Large intestine (tissue), 3 donors: ENCODE measurements around the gene FAM185A. TPM values are rescaled to one million over a fixed set of nuclear protein-coding genes. Genes with fewer than 3 reads are reported as not detected.

ENCODE experiments used
- DNase-seq, 2 donors: peaks; one replicate each; pipeline versions ENCODE4 v3.0.0 to v3.0.0-alpha.2; 2013
- H3K27ac ChIP-seq: one replicate; pipeline ENCODE4 v1.5.1; 2013; ENCODE audit warnings: low read length
- H3K27me3 ChIP-seq: 2 replicates; pipeline ENCODE4 v1.6.1; 2013; ENCODE audit warnings: low read length; ENCODE audit not compliant: control insufficient read depth, insufficient read depth
- H3K36me3 ChIP-seq: 2 replicates; pipeline ENCODE4 v1.6.1; 2013; ENCODE audit warnings: low read length; ENCODE audit not compliant: control insufficient read depth, insufficient read depth
- H3K4me1 ChIP-seq: one replicate; pipeline ENCODE4 v1.6.1; 2013; ENCODE audit warnings: low read length; ENCODE audit not compliant: control insufficient read depth, insufficient read depth
- H3K4me3 ChIP-seq: one replicate; pipeline ENCODE4 v1.5.1; 2013; ENCODE audit warnings: low read length
- H3K9me3 ChIP-seq: one replicate; pipeline ENCODE4 v1.6.1; 2013; ENCODE audit warnings: mild to moderate bottlenecking, low read depth, low read length, moderate library complexity; ENCODE audit not compliant: control insufficient read depth
- WGBS: methylation state at CpG from one replicate; pipeline ENCODE4 v1.1.5; 2013; ENCODE audit warnings: low lambda C conversion rate; ENCODE audit not compliant: insufficient coverage; 5-methylcytosine and 5-hydroxymethylcytosine counted together
- polyA plus RNA-seq: library from polyadenylated mRNA; unstranded; fragments of 120-200 nt; gene quantifications from one replicate; pipeline ENCODE4 v1.2.1, GENCODE V29; 2013

Gene FAM185A
- polyA plus RNA-seq, 1 donor = 7.4 TPM

DNA sequence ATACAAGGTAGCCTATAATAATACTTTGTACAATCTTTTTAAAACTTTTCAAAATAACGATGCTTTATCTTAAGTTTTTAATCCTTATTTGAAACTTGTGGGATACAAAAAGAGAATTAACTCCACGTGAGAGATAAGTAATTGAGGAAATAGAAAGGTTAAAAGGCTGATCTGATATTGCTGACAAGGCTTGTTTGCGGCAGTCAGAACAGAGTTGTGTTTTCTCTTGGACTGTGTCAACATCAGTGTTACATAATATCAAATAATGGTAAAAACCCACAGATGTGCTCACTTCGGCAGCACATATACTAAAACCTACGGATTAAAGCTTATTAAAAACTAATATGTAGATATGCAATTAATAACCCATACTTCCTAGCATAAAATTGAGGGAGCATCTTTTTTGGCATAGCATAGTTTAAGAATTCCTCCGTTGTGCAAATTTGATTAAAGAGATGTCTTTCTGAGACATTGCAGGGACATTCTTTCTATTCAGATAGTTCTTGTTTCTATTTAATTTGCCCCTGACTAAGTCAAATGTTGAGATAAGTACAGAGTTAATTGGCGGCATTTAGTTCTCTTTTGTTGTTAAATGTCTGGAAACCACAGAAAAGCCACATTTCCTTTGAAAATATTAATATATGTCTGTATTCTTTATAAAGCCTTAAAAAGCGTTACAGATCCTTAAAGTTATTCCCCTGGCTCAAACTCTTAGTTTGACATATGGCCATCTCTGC, 63.3 kb downstream of the FAM185A start:
- H3K4me3 ChIP-seq = no peak overlapping the region
- H3K27me3 ChIP-seq = no peaks in the 10 kb centered on the region
- no peaks in the 10 kb centered on the region for H3K4me1 ChIP-seq
- peak in 1 of 2 donors; percentile 11 for DNase-seq
- whole genome bisulfite sequencing = 73% methylated on average over 3 of the region's 8 CpGs
- H3K27ac ChIP-seq = no peak overlapping the region
- no peaks in the 10 kb centered on the region for H3K9me3 ChIP-seq
- peaks cover 10% of the 10 kb centered on the region for H3K36me3 ChIP-seq

DNA sequence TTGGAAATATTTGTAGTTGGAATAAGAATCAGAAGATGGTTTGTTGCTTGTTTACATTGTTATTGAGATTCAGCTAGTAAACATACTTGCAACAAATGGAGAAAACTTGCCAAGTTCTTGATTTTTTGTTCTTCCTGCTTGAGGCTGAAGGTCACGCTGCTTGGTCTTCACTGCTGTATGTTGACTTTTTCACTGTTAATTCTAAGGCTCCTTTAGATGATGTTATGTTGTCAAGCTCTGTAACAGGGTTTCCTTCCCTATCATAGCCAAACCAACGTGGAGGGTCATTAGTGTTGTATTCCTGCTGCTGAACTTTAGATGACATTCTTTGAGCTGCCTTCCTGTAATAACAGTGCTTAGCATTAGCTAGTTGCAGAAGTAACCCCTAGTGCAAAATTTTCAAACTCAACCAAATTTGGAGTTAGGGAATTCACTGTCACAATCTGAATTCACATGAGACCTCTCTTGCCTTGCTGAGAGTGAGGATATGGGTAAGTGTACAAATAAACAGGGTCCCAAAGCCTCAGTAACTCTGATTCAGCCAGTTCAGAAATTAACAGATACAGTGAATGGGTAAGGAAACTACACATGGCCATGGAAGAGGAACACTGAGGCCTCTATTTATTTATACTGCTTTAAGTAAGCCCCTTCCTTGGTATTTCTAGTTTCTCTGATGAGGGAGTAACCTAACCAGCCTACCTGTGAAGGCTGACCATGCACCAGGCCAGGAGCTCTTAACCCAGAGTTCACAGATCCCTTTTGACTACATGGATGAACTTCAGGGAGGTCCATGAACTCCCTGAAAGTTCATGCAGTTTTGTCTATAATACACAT, 64.6 kb downstream of the FAM185A start:
- H3K9me3 ChIP-seq = no peaks in the 10 kb centered on the region
- no peak for DNase-seq
- H3K27ac ChIP-seq = no peak overlapping the region
- no peaks in the 10 kb centered on the region for H3K27me3 ChIP-seq
- no CpG with 5 or more reads among the region's 2 CpGs for WGBS
- peaks cover 10% of the 10 kb centered on the region for H3K36me3 ChIP-seq
- H3K4me1 ChIP-seq = no peaks in the 10 kb centered on the region
- H3K4me3 ChIP-seq = no peak overlapping the region

DNA sequence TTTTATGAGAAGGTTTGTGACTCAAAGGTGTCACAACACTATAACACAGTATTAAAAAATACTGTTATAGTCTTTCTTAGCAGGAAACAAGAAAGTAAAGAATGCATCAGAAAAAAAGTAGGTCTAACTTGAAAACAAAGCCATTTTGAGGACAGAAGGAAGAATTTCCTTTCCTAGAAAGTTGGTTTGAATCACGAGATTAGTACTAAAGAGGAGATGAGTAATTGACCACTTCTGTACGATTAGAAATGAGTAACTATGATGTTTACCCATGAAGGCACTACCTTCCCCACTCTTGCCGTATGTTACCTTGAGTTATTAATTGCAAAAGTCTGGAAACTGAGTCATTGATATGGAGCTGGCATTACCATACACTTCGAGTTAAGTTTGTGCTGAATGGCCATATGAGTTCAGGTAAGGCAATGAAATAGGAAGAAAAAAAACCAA, 65.2 kb downstream of the FAM185A start:
- H3K36me3 ChIP-seq = peaks cover 6% of the 10 kb centered on the region
- no peak for DNase-seq
- no peaks in the 10 kb centered on the region for H3K4me1 ChIP-seq
- H3K27ac ChIP-seq = no peak overlapping the region
- H3K4me3 ChIP-seq = no peak overlapping the region
- no peaks in the 10 kb centered on the region for H3K9me3 ChIP-seq
- 90% methylated on average over 2 of the region's 4 CpGs for WGBS
- H3K27me3 ChIP-seq = no peaks in the 10 kb centered on the region

DNA sequence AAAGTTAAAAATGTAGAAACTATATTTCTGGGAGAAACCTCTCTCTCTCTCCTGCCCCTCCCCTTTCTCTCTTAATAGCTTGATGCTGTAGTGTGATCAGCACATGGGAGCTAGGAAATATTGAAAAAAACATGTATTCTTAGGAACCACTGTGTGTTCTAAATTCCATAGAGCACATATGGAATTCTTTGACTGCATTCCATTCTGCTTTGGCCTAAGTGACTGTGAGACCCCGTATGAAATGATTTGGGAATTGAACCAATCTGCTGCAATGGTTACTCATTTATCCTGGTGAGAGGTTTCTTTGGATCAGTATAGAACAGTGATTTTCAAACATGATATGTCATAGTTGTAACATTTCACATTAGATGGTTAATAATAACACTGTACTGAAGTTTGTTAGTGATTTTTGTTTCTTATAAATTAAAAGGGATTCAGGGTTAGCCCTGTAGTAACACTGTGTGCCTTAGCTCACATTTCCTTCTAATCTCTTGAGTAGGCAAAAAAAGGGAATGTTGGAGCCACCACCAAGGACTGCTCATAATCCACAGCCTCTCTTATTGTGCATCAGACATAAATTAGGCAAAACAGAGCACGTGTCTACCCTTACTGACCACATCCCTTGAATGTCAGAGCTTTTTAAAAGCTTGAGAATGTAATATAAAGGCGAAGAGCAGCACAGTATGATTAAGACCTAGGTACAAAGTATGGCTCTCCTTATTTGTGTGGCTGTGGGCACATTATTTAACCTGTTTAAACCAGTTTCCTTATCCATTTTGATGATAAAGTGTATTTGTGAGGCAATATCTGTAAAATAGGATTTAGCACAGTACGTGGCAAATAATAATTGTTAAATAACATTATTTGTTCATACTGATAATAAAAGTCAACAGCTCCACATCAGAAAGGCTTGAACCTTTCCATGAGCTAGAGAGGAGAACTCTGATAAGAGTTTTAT, 69.1 kb downstream of the FAM185A start:
- H3K9me3 ChIP-seq = no peaks in the 10 kb centered on the region
- no peaks in the 10 kb centered on the region for H3K4me1 ChIP-seq
- no peak overlapping the region for H3K27ac ChIP-seq
- H3K27me3 ChIP-seq = no peaks in the 10 kb centered on the region
- H3K36me3 ChIP-seq = peaks cover 10% of the 10 kb centered on the region
- no peak overlapping the region for H3K4me3 ChIP-seq
- DNase-seq = no peak
- 20% methylated on average over 1 of the region's 4 CpGs for WGBS

DNA sequence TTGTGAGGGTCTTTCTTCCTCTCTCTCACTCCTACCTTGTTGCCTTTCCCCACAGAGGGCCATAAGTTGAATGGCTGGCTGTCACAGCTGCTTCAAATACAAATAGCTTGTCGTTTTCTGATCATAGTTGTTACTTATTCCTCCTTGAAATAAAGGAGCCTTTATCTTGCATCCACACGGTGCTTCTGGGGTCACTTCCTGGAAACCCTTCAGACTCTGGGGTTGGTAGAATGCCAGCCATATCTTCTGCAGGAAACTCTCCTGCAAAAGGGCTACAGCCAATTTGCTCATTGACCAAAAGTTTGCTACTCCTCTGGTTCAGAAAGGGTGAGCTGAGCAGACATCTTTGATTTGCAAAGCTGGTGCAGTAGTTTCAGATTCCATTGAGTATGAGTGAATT, 70.4 kb downstream of the FAM185A start:
- H3K4me1 ChIP-seq = no peaks in the 10 kb centered on the region
- DNase-seq = no peak
- no peak overlapping the region for H3K4me3 ChIP-seq
- H3K27me3 ChIP-seq = no peaks in the 10 kb centered on the region
- H3K36me3 ChIP-seq = peaks cover 5% of the 10 kb centered on the region
- no peak overlapping the region for H3K27ac ChIP-seq
- no peaks in the 10 kb centered on the region for H3K9me3 ChIP-seq
- no CpG with 5 or more reads among the region's 2 CpGs for WGBS

DNA sequence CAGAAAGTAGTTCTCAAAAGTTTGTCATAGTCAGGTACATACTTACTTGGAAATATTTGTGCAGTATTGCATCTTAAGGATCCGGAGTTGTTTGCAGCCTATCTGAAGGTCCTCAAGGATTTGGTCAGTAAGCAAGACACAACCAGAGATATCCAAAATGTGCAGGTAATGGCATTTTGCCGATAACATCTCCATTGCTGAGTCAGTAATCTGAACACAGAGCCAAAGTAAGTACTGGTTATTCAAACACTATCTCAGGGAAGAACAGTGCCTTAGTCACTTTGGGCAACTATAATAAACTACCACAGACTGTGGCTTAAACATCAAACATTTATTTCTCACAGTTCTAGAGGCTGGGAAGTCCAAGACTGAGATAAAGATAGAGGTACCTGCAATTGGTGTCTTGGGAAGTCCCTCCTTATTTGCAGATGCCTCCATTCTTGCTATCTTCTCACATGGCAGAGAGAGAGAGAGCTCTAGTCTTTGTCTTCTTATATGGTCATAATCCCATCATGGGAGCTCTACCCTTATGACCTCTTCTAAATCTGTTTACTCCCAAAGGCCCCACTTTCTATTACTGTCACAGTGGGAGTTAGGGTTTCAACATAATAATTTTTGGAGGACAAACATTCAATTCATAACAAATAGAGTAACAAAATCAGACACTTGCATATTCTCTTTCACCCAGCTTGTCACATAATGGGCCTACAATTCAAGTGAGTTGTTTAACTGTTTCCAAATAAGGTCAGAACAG, 73.4 kb downstream of the FAM185A start:
- DNase-seq = no peak
- no peaks in the 10 kb centered on the region for H3K4me1 ChIP-seq
- H3K4me3 ChIP-seq = no peak overlapping the region
- H3K9me3 ChIP-seq = no peaks in the 10 kb centered on the region
- no peak overlapping the region for H3K27ac ChIP-seq
- WGBS = no CpG with 5 or more reads among the region's 2 CpGs
- H3K36me3 ChIP-seq = peaks cover 4% of the 10 kb centered on the region
- no peaks in the 10 kb centered on the region for H3K27me3 ChIP-seq

DNA sequence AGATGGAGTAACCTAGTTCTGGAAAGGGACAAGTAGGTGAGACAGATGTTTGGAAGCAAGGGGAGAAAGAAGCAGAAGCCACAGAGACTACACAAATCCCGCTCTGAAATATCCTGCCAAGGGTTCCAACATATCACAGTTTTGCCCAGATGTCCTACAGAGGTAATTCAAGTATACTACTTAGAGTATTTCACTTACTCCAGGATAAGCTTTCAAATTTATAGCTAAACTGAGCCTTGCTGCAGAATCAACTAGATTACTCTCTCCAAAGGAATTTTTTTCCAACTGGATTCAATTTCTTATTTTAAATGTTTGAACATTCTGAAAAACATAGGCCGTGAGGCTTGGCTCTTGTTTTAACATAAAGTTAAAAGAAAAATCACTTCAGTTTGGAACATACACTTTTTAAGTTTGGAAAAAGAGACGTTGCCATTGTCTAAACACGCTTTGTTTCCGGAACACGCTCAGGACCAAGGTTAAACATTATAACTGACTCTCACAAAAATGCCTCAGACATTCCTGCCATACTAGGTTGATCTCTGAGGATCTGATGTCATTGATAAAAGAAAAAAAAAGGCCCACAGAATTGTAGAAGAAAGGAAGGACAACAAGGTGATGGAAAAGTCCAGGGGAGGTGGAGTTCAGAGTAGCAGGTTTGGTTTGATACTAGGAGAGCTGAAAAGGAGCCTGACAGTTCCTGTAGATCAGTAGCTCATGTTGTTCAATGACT, 74.8 kb downstream of the FAM185A start:
- H3K4me3 ChIP-seq = no peak overlapping the region
- no peak for DNase-seq
- no peaks in the 10 kb centered on the region for H3K4me1 ChIP-seq
- no peak overlapping the region for H3K27ac ChIP-seq
- 86% methylated on average over 1 of the region's 6 CpGs for WGBS
- H3K36me3 ChIP-seq = peaks cover 6% of the 10 kb centered on the region
- H3K9me3 ChIP-seq = no peaks in the 10 kb centered on the region
- H3K27me3 ChIP-seq = no peaks in the 10 kb centered on the region

DNA sequence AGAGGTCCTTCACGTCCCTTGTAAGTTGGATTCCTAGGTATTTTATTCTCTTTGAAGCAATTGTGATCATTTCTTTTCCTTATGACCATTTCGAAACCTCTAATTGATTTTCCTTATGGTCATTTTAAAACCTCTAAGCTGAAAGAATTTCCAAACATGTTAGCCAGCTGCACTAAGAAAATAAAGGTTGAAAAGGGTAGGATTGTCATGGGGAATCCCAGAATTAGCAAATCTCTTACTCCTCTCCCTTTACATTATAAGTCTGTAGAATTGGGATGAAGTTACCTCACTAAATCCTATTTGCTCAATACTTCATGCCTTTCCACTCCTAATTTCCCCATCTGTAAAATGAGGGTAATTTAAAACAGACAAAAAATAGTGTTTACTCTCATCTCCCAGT, 79.5 kb downstream of the FAM185A start:
- Histone ChIP-seq H3K4me1 (peaks cover 2% of the 10 kb centered on the region), H3K36me3 (peaks cover 9% of the 10 kb centered on the region), H3K9me3 (no peaks in the 10 kb centered on the region), H3K27me3 (no peaks in the 10 kb centered on the region), H3K27ac (no peak overlapping the region), H3K4me3 (no peak overlapping the region)
- DNase-seq = no peak
- 100% methylated on average over 1 of the region's 2 CpGs for WGBS

DNA sequence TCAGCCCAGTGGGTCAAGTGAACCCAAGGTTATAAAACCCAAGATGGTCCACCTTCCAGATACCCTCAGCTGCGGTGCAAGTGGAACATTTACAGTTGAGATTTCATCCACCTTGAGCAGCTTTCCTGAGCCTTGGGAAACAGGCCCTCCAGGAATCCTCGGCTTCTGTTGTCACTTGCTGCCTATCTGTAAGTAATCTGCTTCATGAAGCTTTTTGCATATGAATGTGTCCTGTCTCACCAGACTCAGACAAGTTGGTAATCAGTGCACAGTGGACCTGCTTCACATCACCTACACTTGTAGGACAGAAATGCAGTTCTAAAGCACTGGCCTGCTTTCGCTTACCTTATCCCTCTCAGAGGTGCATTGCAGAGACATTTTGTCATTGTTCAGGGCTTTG, 80.3 kb downstream of the FAM185A start:
- WGBS = no CpG with 5 or more reads among the region's 3 CpGs
- Histone ChIP-seq H3K4me1 (peaks cover 2% of the 10 kb centered on the region), H3K9me3 (no peaks in the 10 kb centered on the region), H3K4me3 (no peak overlapping the region), H3K27ac (no peak overlapping the region), H3K36me3 (peaks cover 9% of the 10 kb centered on the region), H3K27me3 (no peaks in the 10 kb centered on the region)
- no peak for DNase-seq
